HG02840 (cell line): ENCODE results near the gene RAB33B.

Experiments
- ATAC-seq: cut with Tn5 transposase; IDR thresholded peaks from one replicate; pipeline ENCODE4 v1.9.1; 2021; ENCODE audit warnings: mild to moderate bottlenecking, moderate library complexity, moderate number of reproducible peaks; ENCODE audit not compliant: unreplicated experiment, low FRiP score

RAB33B gene

GRCh38 chr4:139503622-139504166 is 49.8 kb downstream of the RAB33B start:
- ATAC-seq, result no peak

- no peak for ATAC-seq
Measured at GRCh38 chr4:139506774-139507173, 52.9 kb downstream of the RAB33B start.

GRCh38 chr4:139508581-139509237 is 54.8 kb downstream of the RAB33B start:
- no peak for ATAC-seq

GRCh38 chr4:139509727-139510410 is 55.9 kb downstream of the RAB33B start:
- ATAC-seq, result no peak

GRCh38 chr4:139511320-139511719 is 57.4 kb downstream of the RAB33B start:
- no peak for ATAC-seq

GRCh38 chr4:139514382-139515059 is 60.6 kb downstream of the RAB33B start:
- no peak for ATAC-seq

- no peak for ATAC-seq
Measured at GRCh38 chr4:139515531-139515958, 61.6 kb downstream of the RAB33B start.

GRCh38 chr4:139521754-139522401 is 68.0 kb downstream of the RAB33B start:
- no peak for ATAC-seq

GRCh38 chr4:139522457-139522856 is 68.5 kb downstream of the RAB33B start:
- ATAC-seq, result no peak

GRCh38 chr4:139523076-139523475 is 69.2 kb downstream of the RAB33B start:
- ATAC-seq, result no peak

- no peak for ATAC-seq
Measured at GRCh38 chr4:139524062-139524631, 70.2 kb downstream of the RAB33B start.

GRCh38 chr4:139525414-139525813 is 71.5 kb downstream of the RAB33B start:
- no peak for ATAC-seq
